ENCODE measurements around the gene GIT2.
A peak's percentile ranks its signal among the peaks of the same experiment; 100 is the strongest.

Gene GIT2

GRCh38 chr12:110023059-110023980, 27.2 kb upstream of the GIT2 start:
- H3K36me3 ChIP-seq: peaks cover 100% of the 10 kb centered on the region
- TF ChIP-seq, protein P1, sequence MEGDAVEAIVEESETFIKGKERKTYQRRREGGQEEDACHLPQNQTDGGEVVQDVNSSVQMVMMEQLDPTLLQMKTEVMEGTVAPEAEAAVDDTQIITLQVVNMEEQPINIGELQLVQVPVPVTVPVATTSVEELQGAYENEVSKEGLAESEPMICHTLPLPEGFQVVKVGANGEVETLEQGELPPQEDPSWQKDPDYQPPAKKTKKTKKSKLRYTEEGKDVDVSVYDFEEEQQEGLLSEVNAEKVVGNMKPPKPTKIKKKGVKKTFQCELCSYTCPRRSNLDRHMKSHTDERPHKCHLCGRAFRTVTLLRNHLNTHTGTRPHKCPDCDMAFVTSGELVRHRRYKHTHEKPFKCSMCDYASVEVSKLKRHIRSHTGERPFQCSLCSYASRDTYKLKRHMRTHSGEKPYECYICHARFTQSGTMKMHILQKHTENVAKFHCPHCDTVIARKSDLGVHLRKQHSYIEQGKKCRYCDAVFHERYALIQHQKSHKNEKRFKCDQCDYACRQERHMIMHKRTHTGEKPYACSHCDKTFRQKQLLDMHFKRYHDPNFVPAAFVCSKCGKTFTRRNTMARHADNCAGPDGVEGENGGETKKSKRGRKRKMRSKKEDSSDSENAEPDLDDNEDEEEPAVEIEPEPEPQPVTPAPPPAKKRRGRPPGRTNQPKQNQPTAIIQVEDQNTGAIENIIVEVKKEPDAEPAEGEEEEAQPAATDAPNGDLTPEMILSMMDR (IDR thresholded peaks at IDR 0.05): no peak
- no peaks in the 10 kb centered on the region for H3K9me3 ChIP-seq
- H3K27me3 ChIP-seq: no peaks in the 10 kb centered on the region
- peaks cover 10 to 11% of the 10 kb centered on the region in 2 experiments for H3K4me1 ChIP-seq (ENCODE audit: control insufficient read depth in 1 of 2, insufficient read depth in 1 of 2, low read depth in 1 of 2, low read length in 1 of 2)
- peak overlapping the region; percentile 43 for H3K27ac ChIP-seq
- no peak overlapping the region for H3K4me3 ChIP-seq (ENCODE audit: low read depth in 1 of 2, low read length in 1 of 2)

- H3K36me3 ChIP-seq: peaks cover 100% of the 10 kb centered on the region
- H3K27ac ChIP-seq: peak overlapping the region; percentile 40
- TF ChIP-seq, protein P1 (IDR thresholded peaks at IDR 0.05): no peak
- no peaks in the 10 kb centered on the region for H3K27me3 ChIP-seq
- H3K9me3 ChIP-seq: no peaks in the 10 kb centered on the region
- H3K4me3 ChIP-seq (ENCODE audit: low read depth in 1 of 2, low read length in 1 of 2): no peak overlapping the region
- H3K4me1 ChIP-seq (ENCODE audit: control insufficient read depth in 1 of 2, insufficient read depth in 1 of 2, low read depth in 1 of 2, low read length in 1 of 2): no peaks in the 10 kb centered on the region
These were observed 24.8 kb upstream of the GIT2 start for GRCh38 chr12:110020956-110021355.

- Histone ChIP-seq H3K27ac (peak overlapping the region; percentile 94), H3K9me3 (no peaks in the 10 kb centered on the region), H3K4me1 (ENCODE audit: control insufficient read depth in 1 of 2, insufficient read depth in 1 of 2, low read depth in 1 of 2, low read length in 1 of 2) (peaks cover 45 to 46% of the 10 kb centered on the region in 2 experiments), H3K4me3 (ENCODE audit: low read depth in 1 of 2, low read length in 1 of 2) (peak overlapping the region in 1 of 2 experiments; percentile 33), H3K36me3 (peaks cover 83% of the 10 kb centered on the region), H3K27me3 (no peaks in the 10 kb centered on the region)
- TF ChIP-seq, protein P1 (IDR thresholded peaks at IDR 0.05): peak; percentile 46
These were observed 19.0 kb upstream of the GIT2 start for GRCh38 chr12:110015132-110015531.

GRCh38 chr12:110012659-110013058, 16.5 kb upstream of the GIT2 start:
- peaks cover 59% of the 10 kb centered on the region for H3K36me3 ChIP-seq
- peaks cover 68 to 69% of the 10 kb centered on the region in 2 experiments for H3K4me1 ChIP-seq (ENCODE audit: control insufficient read depth in 1 of 2, insufficient read depth in 1 of 2, low read depth in 1 of 2, low read length in 1 of 2)
- H3K9me3 ChIP-seq: no peaks in the 10 kb centered on the region
- H3K27me3 ChIP-seq: no peaks in the 10 kb centered on the region
- peak overlapping the region; percentile 6 to 38 for H3K4me3 ChIP-seq (ENCODE audit: low read depth in 1 of 2, low read length in 1 of 2)
- H3K27ac ChIP-seq: peak overlapping the region; percentile 94
- TF ChIP-seq, protein P1 (IDR thresholded peaks at IDR 0.05): no peak

GRCh38 chr12:110012137-110012536, 16.0 kb upstream of the GIT2 start:
- H3K9me3 ChIP-seq: no peaks in the 10 kb centered on the region
- peaks cover 53% of the 10 kb centered on the region for H3K36me3 ChIP-seq
- peak overlapping the region; percentile 6 to 38 for H3K4me3 ChIP-seq (ENCODE audit: low read depth in 1 of 2, low read length in 1 of 2)
- peak overlapping the region; percentile 94 for H3K27ac ChIP-seq
- TF ChIP-seq, protein P1 (IDR thresholded peaks at IDR 0.05): no peak
- H3K27me3 ChIP-seq: no peaks in the 10 kb centered on the region
- peaks cover 73 to 75% of the 10 kb centered on the region in 2 experiments for H3K4me1 ChIP-seq (ENCODE audit: control insufficient read depth in 1 of 2, insufficient read depth in 1 of 2, low read depth in 1 of 2, low read length in 1 of 2)

Data from neutrophil (primary cell).